GM23338 (cell line): ENCODE data around the gene FRAS1. TPM values are rescaled to one million over a fixed set of nuclear protein-coding genes. Genes with fewer than 3 reads are reported as not detected.

Experiments
- ATAC-seq: fragments of 200-7000 bp; cut with Tn5 transposase; 3 replicates; pipeline ENCODE4 v1.9.1; 2020
- DNase-seq: peaks from one replicate; pipeline ENCODE4 v3.0.0-alpha.2; 2015; ENCODE audit warnings: low spot score
- H2AFZ ChIP-seq: fragments of 200-600 bp; sonication (generic); 2 replicates; pipeline ENCODE4 v1.8.0; 2016; ENCODE audit warnings: antibody characterized with exemption, mild to moderate bottlenecking, moderate library complexity
- H3F3A ChIP-seq: fragments of 200-600 bp; sonication (generic); replicated peaks from 2 replicates; pipeline ENCODE4 v1.8.0; 2017; ENCODE audit warnings: antibody characterized with exemption, mixed run types, low read depth
- H3K27ac ChIP-seq: fragments of 200-600 bp; sonication (generic); 2 replicates; pipeline ENCODE4 v1.6.1; 2016; ENCODE audit warnings: low read depth
- H3K27me3 ChIP-seq: fragments of 200-600 bp; sonication (generic); 2 replicates; pipeline ENCODE4 v1.8.0; 2016; ENCODE audit warnings: mild to moderate bottlenecking, mixed run types, moderate library complexity; ENCODE audit not compliant: insufficient read depth
- H3K36me3 ChIP-seq: fragments of 200-600 bp; sonication (generic); 2 replicates; pipeline ENCODE4 v1.8.0; 2016; ENCODE audit warnings: mild to moderate bottlenecking; ENCODE audit not compliant: insufficient read depth
- H3K4me1 ChIP-seq: fragments of 200-600 bp; sonication (generic); 2 replicates; pipeline ENCODE4 v1.8.0; 2016; ENCODE audit warnings: mild to moderate bottlenecking, moderate library complexity; ENCODE audit not compliant: insufficient read depth
- H3K4me2 ChIP-seq: fragments of 200-600 bp; sonication (generic); 2 replicates; pipeline ENCODE4 v1.7.1; 2017; ENCODE audit warnings: mixed run types
- H3K4me3 ChIP-seq: fragments of 200-600 bp; sonication (generic); 2 replicates; pipeline ENCODE4 v1.6.1; 2016; ENCODE audit warnings: mixed run types
- H3K79me2 ChIP-seq: fragments of 200-600 bp; sonication (generic); replicated peaks from 2 replicates; pipeline ENCODE4 v1.8.0; 2017; ENCODE audit warnings: mild to moderate bottlenecking; ENCODE audit not compliant: insufficient read depth
- H3K9me2 ChIP-seq: fragments of 200-600 bp; sonication (generic); 2 replicates; pipeline ENCODE4 v1.8.0; 2017; ENCODE audit not compliant: insufficient read depth
- H4K20me1 ChIP-seq: fragments of 200-600 bp; sonication (generic); replicated peaks from 2 replicates; pipeline ENCODE4 v1.8.0; 2017; ENCODE audit warnings: mild to moderate bottlenecking; ENCODE audit not compliant: insufficient read depth
- H3K27ac Mint-ChIP-seq: 2 replicates; pipeline ENCODE4 v1.8.0; 2020; ENCODE audit warnings: inconsistent platforms, mild to moderate bottlenecking, moderate library complexity, mixed read lengths
- H3K27me3 Mint-ChIP-seq: 3 replicates; pipeline ENCODE4 v1.8.0; 2022; ENCODE audit warnings: low read depth, mild to moderate bottlenecking, moderate library complexity, mixed read lengths, inconsistent platforms; ENCODE audit not compliant: insufficient read depth, poor library complexity
- H3K36me3 Mint-ChIP-seq: 3 replicates; pipeline ENCODE4 v1.8.0; 2021; ENCODE audit warnings: low read depth, mild to moderate bottlenecking, inconsistent platforms, moderate library complexity, mixed read lengths
- H3K4me1 Mint-ChIP-seq: 3 replicates; pipeline ENCODE4 v1.8.0; 2020; ENCODE audit warnings: mild to moderate bottlenecking, inconsistent platforms, mixed read lengths
- H3K4me3 Mint-ChIP-seq: 3 replicates; pipeline ENCODE4 v1.8.0; 2021; ENCODE audit warnings: moderate library complexity, mild to moderate bottlenecking, inconsistent platforms, mixed read lengths
- H3K9me3 Mint-ChIP-seq: 3 replicates; pipeline ENCODE4 v1.8.0; 2020; ENCODE audit warnings: moderate library complexity, mild to moderate bottlenecking, inconsistent platforms, mixed read lengths
- CREB1 ChIP-seq: fragments of 250-450 bp; sonication (Bioruptor Pico); IDR thresholded peaks from 2 replicates; pipeline ENCODE4 v1.5.0; 2020; ENCODE audit warnings: low read depth, mild to moderate bottlenecking, moderate library complexity
- EZH2 ChIP-seq: fragments of 200-600 bp; sonication (generic); IDR thresholded peaks from one replicate; pipeline ENCODE4 v1.8.0; 2017; ENCODE audit warnings: antibody characterized with exemption, mild to moderate bottlenecking, low read depth; ENCODE audit not compliant: unreplicated experiment
- EZH2phosphoT487 ChIP-seq: fragments of 200-600 bp; sonication (generic); IDR thresholded peaks from one replicate; pipeline ENCODE4 v1.8.1; 2018; ENCODE audit warnings: antibody characterized with exemption; ENCODE audit not compliant: unreplicated experiment
- JUNB ChIP-seq: IDR thresholded peaks from one replicate; pipeline ENCODE4 v1.6.1; 2016; ENCODE audit warnings: antibody characterized with exemption; ENCODE audit not compliant: unreplicated experiment
- NANOG ChIP-seq: IDR thresholded peaks from 2 replicates; pipeline ENCODE4 v1.6.1; 2016; ENCODE audit warnings: antibody characterized with exemption, borderline replicate concordance
- STAT1 ChIP-seq: IDR thresholded peaks from one replicate; pipeline ENCODE4 v1.6.1; 2016; ENCODE audit warnings: antibody characterized with exemption; ENCODE audit not compliant: unreplicated experiment
- ZNF114 ChIP-seq: fragments of 250-450 bp; sonication (Bioruptor Pico); IDR thresholded peaks from 2 replicates; pipeline ENCODE4 v1.5.0; 2020; ENCODE audit warnings: mild to moderate bottlenecking, moderate library complexity
- polyA plus RNA-seq: library from polyadenylated mRNA; unstranded; fragments of >200 nt; fragmentation: Nextera tagmentation; extraction: Ambion mirVana; gene quantifications from 2 replicates; pipeline ENCODE4 v1.2.1, GENCODE V29; 2016
- total RNA-seq: library from RNA; depleted of rRNA; stranded (reverse); fragments of >200 nt; shearing (Covaris generic); gene quantifications from 2 replicates; pipeline ENCODE4 v1.2.3, GENCODE V29; 2014
- TF ChIP-seq, protein P1 (sequence below): fragments of 250-450 bp; sonication (Bioruptor Pico); IDR thresholded peaks from 2 replicates; pipeline ENCODE4 v1.5.0; 2020; ENCODE audit warnings: mild to moderate bottlenecking, moderate library complexity
- TF ChIP-seq, protein P2 (sequence below), 2 experiments: fragments of 200-600 bp in 1 of 2; sonication (generic) in 1 of 2; conservative IDR thresholded peaks; 2 replicates each; pipeline versions ENCODE4 v1.5.1 to v1.6.1; 2016 to 2017; ENCODE audit warnings: antibody characterized with exemption in 2 of 2, low read depth in 2 of 2, mild to moderate bottlenecking in 2 of 2, moderate library complexity in 1 of 2

FRAS1 gene
- total and polyA plus RNA-seq, 2 experiments from 2014 or later = 12.4 to 108 TPM

DNA sequence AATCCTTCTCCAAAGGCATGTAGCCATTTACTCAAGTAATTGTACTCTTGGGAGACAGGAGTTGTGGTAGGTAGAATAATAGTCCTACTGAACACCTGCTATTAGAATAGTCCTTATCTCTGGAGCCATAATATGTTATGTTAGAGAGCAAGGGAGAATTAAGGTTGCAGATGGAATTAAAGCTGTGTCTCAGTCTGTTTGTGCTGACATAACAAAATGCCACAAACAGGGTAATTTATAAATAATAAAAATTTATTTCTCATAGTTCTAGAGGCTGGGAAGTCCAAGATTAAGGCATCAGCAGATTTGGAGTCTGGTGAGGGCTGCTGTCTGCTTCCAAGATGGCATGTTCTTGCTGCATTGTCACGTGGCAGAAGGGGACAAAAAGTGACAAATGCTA is 24.2 kb upstream of the FRAS1 start (continued):
- TF ChIP-seq, protein P1, sequence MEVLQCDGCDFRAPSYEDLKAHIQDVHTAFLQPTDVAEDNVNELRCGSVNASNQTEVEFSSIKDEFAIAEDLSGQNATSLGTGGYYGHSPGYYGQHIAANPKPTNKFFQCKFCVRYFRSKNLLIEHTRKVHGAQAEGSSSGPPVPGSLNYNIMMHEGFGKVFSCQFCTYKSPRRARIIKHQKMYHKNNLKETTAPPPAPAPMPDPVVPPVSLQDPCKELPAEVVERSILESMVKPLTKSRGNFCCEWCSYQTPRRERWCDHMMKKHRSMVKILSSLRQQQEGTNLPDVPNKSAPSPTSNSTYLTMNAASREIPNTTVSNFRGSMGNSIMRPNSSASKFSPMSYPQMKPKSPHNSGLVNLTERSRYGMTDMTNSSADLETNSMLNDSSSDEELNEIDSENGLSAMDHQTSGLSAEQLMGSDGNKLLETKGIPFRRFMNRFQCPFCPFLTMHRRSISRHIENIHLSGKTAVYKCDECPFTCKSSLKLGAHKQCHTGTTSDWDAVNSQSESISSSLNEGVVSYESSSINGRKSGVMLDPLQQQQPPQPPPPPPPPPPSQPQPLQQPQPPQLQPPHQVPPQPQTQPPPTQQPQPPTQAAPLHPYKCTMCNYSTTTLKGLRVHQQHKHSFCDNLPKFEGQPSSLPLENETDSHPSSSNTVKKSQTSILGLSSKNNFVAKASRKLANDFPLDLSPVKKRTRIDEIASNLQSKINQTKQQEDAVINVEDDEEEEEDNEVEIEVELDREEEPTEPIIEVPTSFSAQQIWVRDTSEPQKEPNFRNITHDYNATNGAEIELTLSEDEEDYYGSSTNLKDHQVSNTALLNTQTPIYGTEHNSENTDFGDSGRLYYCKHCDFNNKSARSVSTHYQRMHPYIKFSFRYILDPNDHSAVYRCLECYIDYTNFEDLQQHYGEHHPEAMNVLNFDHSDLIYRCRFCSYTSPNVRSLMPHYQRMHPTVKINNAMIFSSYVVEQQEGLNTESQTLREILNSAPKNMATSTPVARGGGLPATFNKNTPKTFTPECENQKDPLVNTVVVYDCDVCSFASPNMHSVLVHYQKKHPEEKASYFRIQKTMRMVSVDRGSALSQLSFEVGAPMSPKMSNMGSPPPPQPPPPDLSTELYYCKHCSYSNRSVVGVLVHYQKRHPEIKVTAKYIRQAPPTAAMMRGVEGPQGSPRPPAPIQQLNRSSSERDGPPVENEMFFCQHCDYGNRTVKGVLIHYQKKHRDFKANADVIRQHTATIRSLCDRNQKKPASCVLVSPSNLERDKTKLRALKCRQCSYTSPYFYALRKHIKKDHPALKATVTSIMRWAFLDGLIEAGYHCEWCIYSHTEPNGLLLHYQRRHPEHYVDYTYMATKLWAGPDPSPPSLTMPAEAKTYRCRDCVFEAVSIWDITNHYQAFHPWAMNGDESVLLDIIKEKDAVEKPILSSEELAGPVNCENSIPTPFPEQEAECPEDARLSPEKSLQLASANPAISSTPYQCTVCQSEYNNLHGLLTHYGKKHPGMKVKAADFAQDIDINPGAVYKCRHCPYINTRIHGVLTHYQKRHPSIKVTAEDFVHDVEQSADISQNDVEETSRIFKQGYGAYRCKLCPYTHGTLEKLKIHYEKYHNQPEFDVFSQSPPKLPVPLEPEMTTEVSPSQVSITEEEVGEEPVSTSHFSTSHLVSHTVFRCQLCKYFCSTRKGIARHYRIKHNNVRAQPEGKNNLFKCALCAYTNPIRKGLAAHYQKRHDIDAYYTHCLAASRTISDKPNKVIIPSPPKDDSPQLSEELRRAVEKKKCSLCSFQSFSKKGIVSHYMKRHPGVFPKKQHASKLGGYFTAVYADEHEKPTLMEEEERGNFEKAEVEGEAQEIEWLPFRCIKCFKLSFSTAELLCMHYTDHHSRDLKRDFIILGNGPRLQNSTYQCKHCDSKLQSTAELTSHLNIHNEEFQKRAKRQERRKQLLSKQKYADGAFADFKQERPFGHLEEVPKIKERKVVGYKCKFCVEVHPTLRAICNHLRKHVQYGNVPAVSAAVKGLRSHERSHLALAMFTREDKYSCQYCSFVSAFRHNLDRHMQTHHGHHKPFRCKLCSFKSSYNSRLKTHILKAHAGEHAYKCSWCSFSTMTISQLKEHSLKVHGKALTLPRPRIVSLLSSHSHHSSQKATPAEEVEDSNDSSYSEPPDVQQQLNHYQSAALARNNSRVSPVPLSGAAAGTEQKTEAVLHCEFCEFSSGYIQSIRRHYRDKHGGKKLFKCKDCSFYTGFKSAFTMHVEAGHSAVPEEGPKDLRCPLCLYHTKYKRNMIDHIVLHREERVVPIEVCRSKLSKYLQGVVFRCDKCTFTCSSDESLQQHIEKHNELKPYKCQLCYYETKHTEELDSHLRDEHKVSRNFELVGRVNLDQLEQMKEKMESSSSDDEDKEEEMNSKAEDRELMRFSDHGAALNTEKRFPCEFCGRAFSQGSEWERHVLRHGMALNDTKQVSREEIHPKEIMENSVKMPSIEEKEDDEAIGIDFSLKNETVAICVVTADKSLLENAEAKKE (CRISPR knock-in tag) = no peak
- no peak for TF ChIP-seq STAT1

DNA sequence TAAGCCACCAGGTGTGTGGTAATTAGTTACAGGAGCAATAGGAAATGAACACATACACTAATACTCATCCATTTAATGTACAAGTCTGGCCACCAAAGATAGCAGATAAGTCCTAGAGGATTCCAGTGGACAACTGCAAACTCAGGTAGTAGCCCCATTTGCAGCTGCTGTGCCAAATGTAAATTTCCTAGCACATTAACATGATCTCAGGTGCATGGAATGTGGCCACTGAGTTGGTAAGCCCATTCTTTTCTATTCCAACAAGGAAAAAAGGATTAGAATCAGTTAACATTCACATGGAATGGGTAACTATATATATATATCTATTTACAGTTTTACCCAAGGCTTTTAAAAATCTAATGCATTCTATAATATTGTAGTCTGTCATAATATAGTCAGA is 23.3 kb upstream of the FRAS1 start:
- H3K36me3 ChIP-seq = no peaks in the 10 kb centered on the region; the same call in 1 of the 2 replicates
- H3K27ac Mint-ChIP-seq = no peak overlapping the region
- no peak overlapping the region for H3K27ac ChIP-seq
- ATAC-seq (no peak), DNase-seq (no peak)
- no peak overlapping the region; the same call in 1 of the 2 replicates for H2AFZ ChIP-seq
- no peak overlapping the region for H3K4me2 ChIP-seq
- no peaks in the 10 kb centered on the region for H3K79me2 ChIP-seq
- no peak overlapping the region for H3K4me3 Mint-ChIP-seq
- peaks cover 16% of the 10 kb centered on the region for H3K4me1 Mint-ChIP-seq
- no peaks in the 10 kb centered on the region for H3K9me3 Mint-ChIP-seq
- H3K36me3 Mint-ChIP-seq = no peaks in the 10 kb centered on the region
- no peak overlapping the region for H3K4me3 ChIP-seq
- H3K27me3 Mint-ChIP-seq = peaks cover 1% of the 10 kb centered on the region
- H3K9me2 ChIP-seq = 0 out of 2 replicates have a peak, but pooled peaks cover 6% of the 10 kb centered on the region
- no peaks in the 10 kb centered on the region for H3F3A ChIP-seq
- H3K4me1 ChIP-seq = no peaks in the 10 kb centered on the region
- H4K20me1 ChIP-seq = no peaks in the 10 kb centered on the region
- H3K27me3 ChIP-seq = no peaks in the 10 kb centered on the region
- no peak for TF ChIP-seq NANOG
- TF ChIP-seq, protein P1 (CRISPR knock-in tag) = no peak
- no peak for TF ChIP-seq EZH2phosphoT487
- TF ChIP-seq, protein P2, sequence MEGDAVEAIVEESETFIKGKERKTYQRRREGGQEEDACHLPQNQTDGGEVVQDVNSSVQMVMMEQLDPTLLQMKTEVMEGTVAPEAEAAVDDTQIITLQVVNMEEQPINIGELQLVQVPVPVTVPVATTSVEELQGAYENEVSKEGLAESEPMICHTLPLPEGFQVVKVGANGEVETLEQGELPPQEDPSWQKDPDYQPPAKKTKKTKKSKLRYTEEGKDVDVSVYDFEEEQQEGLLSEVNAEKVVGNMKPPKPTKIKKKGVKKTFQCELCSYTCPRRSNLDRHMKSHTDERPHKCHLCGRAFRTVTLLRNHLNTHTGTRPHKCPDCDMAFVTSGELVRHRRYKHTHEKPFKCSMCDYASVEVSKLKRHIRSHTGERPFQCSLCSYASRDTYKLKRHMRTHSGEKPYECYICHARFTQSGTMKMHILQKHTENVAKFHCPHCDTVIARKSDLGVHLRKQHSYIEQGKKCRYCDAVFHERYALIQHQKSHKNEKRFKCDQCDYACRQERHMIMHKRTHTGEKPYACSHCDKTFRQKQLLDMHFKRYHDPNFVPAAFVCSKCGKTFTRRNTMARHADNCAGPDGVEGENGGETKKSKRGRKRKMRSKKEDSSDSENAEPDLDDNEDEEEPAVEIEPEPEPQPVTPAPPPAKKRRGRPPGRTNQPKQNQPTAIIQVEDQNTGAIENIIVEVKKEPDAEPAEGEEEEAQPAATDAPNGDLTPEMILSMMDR (conservative IDR thresholded peaks at IDR 0.05; ENCODE audit: low read depth in 2 of 2) = no peak
- no peak for TF ChIP-seq ZNF114 (CRISPR knock-in tag)
- no peak for TF ChIP-seq EZH2
- no peak for TF ChIP-seq CREB1 (CRISPR knock-in tag)
- TF ChIP-seq JUNB = no peak
